HG02981 (cell line): ENCODE results near the gene TSHR.
A peak's percentile ranks its signal among the peaks of the same experiment; 100 is the strongest.

Source experiments
- ATAC-seq: cut with Tn5 transposase; IDR thresholded peaks from one replicate; pipeline ENCODE4 v1.9.1; 2021; ENCODE audit warnings: mild to moderate bottlenecking, moderate library complexity; ENCODE audit not compliant: unreplicated experiment

Gene TSHR

DNA sequence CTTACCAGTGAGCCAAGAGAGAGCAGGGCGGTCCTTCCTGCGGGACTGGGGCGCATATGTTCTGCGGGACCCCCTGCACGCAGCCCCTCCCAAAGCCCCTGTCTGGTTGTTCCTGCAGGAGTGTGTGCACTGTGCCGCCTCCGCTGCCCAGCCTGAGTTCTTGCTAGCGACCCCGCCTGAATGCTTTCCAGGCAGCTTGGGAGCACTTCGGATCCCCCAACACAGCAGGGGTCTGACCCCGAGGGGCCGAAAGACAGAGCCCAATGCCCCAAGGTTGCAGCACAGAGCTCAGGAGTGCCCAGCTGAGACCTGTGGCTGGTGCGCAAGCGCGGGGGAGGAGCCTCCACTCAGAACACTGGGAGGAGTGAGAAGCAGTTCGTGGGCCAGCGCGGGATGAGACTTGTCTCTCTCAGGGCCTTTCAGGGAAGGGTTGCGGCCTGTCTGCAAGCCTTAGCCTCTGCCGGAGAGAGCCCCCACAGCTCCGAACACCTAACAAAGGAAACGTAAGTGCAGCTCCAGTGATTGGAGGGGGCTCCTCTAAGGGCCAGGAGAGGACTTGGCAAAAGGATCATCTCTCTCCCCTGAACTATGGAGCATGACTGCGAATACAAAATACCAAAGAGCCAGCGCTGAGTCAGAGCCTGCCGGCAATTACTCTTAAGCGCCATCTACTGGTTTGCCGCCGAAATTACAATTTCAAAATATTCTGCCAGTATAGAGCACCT is 214.8 kb downstream of the TSHR start:
- peak; percentile 95 for ATAC-seq

DNA sequence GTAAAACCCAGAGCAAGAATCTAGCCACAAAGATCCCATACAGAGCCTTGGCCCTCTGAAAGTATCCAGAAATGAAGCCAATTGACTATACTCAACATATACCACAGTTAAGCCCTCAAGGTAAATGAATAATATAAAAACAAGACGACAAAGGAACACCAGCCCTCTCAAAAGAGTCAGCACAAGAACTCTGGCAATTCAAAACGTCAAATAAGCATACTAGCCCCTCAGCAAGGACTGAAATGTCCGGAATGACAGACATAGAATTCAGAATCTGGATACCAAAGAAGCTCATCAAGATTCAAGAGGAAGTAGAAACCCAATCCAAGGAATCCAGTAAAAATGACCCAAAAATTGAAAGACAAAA is 215.4 kb downstream of the TSHR start:
- no peak for ATAC-seq

DNA sequence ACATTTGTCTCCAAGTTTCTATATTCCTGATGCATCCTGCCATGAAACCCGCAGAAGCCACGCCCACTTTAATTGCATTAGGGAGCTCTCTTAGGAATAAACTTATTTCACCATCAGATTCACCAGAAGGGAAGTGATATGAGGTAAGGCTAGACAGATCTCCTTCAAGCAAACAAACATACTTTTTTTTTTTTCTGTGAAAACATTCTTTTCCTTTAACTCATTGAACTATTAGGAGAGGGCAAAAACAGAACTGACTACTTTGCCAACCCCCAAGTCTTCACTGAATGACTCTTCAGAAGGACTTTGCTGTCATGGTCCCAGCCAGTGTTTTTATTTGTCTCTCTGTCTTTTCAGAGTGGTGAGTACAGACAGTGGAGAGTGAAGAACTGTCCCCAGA is 216.9 kb downstream of the TSHR start:
- ATAC-seq = peak; percentile 25

DNA sequence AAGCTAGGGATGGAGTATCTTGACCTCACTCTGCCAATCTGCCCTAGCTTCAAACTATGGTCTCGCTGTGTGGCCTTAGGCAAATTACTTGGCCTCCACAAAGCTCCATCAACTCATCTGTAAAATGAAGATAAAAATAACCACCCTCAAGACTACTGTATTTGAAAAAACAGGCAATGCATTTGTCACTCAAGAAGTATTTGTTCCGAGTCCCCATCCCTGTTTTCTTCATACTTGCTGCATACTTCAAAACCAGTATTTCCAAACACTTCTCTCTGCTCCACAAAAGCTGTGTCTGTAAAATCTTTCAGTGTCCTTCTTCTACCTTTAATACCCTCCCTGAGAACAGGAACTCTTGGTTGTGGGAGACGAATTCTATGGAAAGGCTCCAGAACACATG is 217.5 kb downstream of the TSHR start:
- ATAC-seq = peak; percentile 11

DNA sequence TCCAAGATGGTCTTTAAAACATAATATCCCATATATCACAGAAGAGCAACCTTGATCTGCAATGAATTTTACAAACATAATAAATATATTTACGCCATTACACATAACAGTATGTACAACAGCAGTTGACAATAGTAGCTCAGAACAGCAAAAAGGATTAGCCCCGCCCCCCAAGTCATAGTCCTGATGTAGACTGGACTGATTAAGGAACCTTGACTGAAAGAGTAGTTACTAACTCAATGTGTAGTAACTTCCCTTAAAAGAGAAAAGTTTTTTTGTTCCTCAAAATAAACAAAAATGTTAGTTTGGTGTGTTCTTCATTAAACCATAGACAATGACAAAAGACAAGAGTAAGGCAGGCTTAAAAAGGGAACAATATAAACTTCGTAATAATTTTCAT is 220.8 kb downstream of the TSHR start:
- ATAC-seq = no peak

DNA sequence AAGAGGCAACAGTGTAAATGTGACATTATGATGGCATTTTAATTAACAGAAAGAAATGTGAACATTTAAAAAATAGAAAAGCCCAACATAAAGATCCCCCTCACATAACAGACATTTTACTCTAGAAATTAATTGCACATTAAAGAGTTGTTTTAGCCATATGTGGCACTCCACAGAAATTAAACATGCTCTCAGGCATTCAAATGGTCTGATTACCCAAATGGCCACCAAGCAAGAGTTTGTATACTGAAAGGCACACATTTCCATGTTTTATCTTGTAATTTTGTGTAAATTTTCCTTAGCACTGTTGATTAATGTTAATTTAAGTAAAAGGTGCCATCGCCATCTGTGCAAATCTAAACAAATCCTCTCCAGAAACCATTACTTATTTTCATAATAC is 221.8 kb downstream of the TSHR start:
- ATAC-seq = no peak

DNA sequence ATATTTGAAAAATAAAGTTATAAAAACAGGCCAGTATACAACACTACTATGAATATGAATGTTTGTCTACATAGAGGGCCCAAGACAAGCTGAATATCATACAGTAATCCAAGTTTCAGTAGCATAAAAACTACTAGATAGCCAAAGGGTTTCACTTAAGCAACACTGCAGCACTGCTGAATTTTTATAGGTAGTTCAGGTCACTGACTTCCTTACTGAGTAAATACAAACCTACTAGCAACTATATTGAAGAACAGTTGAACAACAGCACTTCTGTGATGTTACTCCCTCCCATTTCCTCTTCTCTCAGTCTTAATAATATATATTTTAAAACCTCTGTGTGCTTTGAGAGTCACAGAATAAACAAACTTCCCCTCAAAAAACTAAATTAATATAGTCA is 222.6 kb downstream of the TSHR start:
- peak; percentile 63 for ATAC-seq

DNA sequence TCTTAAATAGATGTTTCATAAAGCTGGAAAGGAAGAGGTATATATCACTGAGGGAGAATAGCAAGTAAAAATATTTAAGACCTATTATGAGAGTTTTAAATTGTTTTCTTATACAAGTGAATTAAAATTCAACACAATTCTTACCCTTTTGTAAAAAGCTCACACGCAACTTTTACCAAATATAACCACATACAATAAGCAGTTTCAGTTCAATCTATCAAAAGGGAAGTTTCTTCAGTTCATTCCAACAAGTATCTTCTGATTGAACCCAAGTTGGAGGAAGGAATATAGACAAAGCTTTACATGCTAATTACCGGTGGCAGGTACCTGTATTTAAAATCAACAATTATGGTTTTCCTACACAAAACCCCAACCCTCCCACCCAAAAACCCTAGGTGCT is 224.2 kb downstream of the TSHR start:
- no peak for ATAC-seq

- peak; percentile 94 for ATAC-seq
Measured at GRCh38 chr14:81187832-81188522, 232.6 kb downstream of the TSHR start.

GRCh38 chr14:81192594-81192993 is 237.2 kb downstream of the TSHR start:
- ATAC-seq = no peak

DNA sequence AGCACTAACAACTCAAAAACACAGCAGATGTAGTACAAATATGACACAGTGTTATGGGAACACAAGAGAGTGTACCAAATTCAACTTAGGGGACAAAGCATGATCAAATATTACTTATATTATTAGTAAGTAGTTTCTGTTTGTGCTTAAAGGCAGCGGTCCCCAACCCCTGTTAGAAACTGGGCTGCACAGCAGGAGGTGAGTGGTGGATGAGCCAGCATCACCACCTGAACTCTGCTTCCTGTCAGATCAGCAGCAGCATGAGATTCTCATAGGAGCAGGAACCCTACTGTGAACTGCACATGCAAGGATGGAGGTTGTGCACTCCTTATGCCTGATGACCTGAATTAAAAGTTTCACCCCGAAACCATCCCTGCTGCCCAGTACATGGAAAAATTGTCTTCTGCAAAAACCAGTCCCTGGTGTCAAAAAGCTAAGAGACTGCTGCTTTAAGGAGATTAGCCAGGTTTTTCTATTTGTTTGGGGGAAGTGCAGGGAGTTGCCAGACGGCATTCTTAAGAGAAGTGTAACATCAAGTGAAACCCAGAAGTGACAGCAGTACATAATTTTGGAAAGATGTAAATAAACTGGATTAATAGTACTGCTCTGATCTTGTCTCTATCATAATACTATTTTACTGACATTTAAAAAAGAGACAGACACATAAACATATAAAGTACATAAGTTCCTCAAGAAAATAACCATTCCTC is 238.7 kb downstream of the TSHR start:
- peak; percentile 67 for ATAC-seq
